RWPE1 (cell line): ENCODE measurements around the gene PLCL1.

Experiments
- CTCF ChIA-PET: fragments of 350-600 bp; sonication (Branson Sonifier 250); formaldehyde crosslinking; extraction: SDS; loops from one replicate; lab custom pipeline; 2021; lab: Yijun Ruan, JAX
- POLR2A ChIA-PET: fragments of 400-600 bp; formaldehyde crosslinking; extraction: SDS; loops from one replicate; lab custom pipeline; 2020; ENCODE audit warnings: antibody characterized with exemption; ENCODE audit not compliant: low non-redundant PET; lab: Yijun Ruan, JAX
- DNase-seq: peaks from one replicate; pipeline ENCODE4 v3.0.0; 2012; ENCODE audit warnings: low spot score
- H3K27ac ChIP-seq: fragments of 450-650 bp; 2 replicates; pipeline ENCODE4 v1.5.1; 2017
- TF ChIP-seq, protein P1 (sequence below): fragments of 450-650 bp; conservative IDR thresholded peaks from 2 replicates; pipeline ENCODE4 v1.5.1; 2017; ENCODE audit warnings: low read depth, mild to moderate bottlenecking

Gene PLCL1

DNA sequence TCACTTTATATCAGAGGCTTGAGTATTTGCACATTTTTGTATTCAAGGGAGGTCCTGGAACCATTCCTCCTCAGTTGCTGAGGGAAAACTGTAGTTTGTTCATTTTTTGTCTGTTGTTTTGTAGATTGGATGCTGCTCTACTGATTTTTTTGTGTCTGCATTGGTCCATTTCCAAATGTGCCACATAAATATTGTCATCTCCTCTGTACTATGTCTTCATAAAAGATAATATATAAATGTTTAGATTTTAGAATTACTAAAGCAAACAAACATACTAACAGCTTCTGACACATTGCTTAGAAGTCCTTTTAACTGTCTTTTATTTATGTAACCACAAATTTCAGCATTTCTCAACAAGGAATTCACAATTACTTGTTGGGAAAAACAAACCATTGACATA, 356.8 kb downstream of the PLCL1 start:
- CTCF ChIA-PET: interaction anchor here (0.6 kb wide), 1 partner anchor 600 kb away, joined by 3 read pairs; no protein-coding TSS in a partner anchor
- TF ChIP-seq, protein P1, sequence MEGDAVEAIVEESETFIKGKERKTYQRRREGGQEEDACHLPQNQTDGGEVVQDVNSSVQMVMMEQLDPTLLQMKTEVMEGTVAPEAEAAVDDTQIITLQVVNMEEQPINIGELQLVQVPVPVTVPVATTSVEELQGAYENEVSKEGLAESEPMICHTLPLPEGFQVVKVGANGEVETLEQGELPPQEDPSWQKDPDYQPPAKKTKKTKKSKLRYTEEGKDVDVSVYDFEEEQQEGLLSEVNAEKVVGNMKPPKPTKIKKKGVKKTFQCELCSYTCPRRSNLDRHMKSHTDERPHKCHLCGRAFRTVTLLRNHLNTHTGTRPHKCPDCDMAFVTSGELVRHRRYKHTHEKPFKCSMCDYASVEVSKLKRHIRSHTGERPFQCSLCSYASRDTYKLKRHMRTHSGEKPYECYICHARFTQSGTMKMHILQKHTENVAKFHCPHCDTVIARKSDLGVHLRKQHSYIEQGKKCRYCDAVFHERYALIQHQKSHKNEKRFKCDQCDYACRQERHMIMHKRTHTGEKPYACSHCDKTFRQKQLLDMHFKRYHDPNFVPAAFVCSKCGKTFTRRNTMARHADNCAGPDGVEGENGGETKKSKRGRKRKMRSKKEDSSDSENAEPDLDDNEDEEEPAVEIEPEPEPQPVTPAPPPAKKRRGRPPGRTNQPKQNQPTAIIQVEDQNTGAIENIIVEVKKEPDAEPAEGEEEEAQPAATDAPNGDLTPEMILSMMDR: no peak
- H3K27ac ChIP-seq: no peak overlapping the region
- no peak for DNase-seq
- POLR2A ChIA-PET: no interaction called here

DNA sequence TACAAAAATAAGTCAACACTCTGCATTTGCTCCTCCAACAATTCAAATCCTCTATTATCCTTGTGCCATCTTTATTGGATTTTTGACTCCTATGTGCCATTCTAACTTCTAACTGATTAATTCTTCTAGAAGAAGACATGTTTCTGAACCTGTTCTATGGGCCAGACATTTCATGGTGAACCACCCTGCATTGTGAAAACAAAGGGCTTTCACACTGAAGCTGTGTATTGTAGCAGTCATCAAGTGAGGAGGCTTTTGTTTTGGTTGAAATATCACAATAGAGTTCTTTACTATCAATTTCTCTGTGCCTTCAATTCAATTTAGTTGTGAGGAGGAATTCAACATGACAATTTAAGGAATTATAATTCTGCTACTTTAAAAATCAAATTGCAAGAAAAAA, 357.9 kb downstream of the PLCL1 start:
- no peak overlapping the region for H3K27ac ChIP-seq
- CTCF ChIA-PET: no interaction called here
- TF ChIP-seq, protein P1: no peak
- POLR2A ChIA-PET: no interaction called here
- DNase-seq: no peak

DNA sequence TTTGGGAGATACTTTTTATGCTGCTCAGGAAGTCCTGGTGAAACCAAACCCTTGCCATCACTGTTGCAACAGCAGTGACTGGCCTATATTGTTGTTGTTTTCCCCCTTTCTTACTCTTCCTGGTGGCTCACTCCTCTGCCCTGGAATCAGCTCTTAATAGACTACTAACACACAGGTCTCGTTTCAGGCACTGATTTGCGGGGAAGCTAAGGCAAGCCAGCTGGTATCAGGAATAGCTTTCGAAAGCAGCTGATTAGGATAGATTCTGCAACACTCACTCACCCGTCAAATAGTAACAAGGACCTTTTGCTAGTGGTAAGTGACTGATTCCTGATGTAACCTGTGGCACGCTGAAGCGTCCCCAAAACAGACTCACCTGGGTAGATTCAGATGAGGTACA, 360.4 kb downstream of the PLCL1 start:
- ChIA-PET CTCF (interaction anchor here (0.5 kb wide), 1 partner anchor 365 kb away, joined by 3 read pairs; no protein-coding TSS in a partner anchor), POLR2A (no interaction called here)
- TF ChIP-seq, protein P1: no peak
- H3K27ac ChIP-seq: no peak overlapping the region
- DNase-seq: no peak

DNA sequence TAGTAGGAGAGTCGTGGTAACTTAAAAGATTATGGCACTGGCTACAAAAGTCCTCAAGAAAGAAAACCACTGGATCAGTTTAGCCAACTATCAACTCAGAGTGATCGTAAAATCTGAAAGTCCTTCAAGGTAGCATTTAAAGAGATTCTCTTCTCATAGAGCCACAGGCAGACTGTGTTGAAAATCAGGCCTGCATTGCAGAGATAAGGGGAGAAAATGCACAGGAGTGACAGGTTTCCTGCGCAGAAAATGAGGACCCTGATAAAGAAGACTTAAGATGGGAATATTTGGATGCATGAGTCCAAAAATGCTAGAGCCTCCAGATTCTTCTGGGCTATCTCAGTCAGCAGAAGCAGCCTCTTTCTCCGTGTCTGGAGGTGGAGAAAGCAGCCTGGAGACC, 360.9 kb downstream of the PLCL1 start:
- no peak overlapping the region for H3K27ac ChIP-seq
- POLR2A ChIA-PET: no interaction called here
- TF ChIP-seq, protein P1: no peak
- DNase-seq: no peak
- CTCF ChIA-PET: interaction anchor here (0.5 kb wide), 1 partner anchor 365 kb away, joined by 3 read pairs; no protein-coding TSS in a partner anchor

DNA sequence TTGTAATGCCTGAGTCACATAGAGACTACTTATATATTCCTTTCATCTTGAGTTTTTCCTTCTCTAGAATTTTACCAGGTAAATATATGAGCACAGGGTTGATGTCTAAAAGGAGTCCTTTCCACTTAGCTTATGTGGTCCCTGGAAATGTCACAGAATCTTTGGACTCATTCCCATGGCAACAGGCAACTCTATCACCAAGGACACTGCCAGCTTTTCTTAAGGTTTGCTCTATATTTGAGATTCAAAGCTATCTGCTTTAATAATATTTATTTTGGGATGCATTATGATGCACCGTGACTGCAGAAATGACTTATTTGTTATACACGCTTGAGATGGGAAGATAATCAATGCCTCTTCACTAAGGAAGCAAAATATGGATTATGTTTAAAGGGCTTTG, 363.0 kb downstream of the PLCL1 start:
- ChIA-PET CTCF (no interaction called here), POLR2A (no interaction called here)
- DNase-seq: no peak
- no peak overlapping the region for H3K27ac ChIP-seq
- TF ChIP-seq, protein P1: no peak

DNA sequence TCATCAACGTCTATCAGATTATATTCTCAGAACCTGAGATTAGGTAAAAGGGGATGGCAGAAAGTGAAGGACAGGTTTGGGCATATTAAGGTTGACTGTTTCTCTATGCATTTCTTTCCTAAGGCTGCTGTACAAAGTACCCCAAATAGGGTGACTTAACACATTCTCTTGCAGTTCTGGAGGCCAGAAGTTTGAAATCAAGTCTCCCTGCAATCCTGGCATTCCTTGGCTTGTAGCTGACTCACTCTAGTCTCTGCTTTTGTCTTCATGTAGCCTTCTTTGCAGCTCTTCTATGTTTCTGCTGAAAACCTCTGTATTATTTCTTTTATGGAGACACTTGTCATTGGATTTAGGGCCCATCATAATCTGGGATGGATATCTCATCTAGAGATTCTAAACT, 364.3 kb downstream of the PLCL1 start:
- CTCF ChIA-PET: interaction anchor here (0.6 kb wide), 1 partner anchor 1853 kb away, joined by 4 read pairs; no protein-coding TSS in a partner anchor
- POLR2A ChIA-PET: no interaction called here
- H3K27ac ChIP-seq: no peak overlapping the region
- DNase-seq: no peak
- TF ChIP-seq, protein P1: no peak
